ENCODE measurements around the gene ZMYM2.

Gene ZMYM2

GRCh38 chr13:20049558-20050473 lies 91.3 kb downstream of the ZMYM2 start:
- no peak for DNase-seq

DNA sequence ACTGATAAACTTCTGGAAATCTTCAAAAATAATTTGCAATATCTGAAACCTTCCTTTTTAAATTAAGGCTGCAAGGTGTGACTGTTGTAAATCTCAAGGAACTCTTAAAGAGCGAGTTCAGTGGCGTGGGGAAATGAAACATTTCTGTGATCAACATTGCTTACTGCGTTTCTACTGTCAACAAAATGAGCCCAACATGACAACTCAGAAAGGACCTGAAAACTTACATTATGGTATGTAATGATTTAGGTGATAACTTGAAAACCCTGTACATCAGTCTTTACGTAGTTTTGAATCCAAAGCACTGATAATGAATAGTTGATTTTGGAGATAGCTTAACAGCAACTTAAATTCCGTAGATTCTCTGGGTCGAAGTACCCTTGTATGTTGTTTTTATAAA lies 92.8 kb downstream of the ZMYM2 start:
- no peak for DNase-seq

DNA sequence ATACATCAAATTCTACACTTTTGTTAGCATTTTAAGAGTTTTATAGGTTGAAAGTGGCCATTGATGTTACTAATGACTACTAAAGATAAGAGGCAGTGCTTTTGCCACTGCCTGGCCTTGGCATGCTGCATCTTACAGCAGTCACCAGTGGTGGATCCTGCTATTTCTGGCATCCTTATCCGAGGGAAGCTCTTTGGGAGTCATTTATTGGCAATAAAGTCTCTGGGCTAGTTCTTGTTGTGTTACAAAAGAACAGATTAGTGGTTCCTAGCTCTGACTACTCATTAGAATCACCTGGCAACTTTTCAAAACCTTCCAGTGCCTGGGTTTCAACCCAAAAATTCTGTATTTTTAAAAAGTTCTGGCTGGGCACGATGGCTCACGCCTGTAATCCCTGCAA lies 94.5 kb downstream of the ZMYM2 start:
- DNase-seq: no peak

DNA sequence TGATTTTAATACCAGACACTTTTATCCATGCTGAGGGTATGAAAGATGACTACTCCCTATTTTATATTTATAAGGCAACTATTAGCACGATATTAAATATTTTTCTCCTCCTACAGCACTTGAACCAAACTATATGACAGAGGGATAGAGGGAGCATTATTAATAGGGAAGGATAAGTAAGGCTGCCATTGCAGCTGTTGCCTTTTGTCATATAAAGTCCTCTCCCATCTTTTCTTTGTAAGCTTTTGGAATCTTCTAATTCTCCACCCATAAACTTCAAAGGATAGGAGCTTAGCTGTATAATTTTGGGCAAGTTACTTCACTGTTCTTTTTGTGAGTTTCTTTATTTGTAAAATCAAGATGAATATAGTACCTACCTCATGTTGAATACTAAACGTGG lies 95.4 kb downstream of the ZMYM2 start:
- no peak for DNase-seq

DNA sequence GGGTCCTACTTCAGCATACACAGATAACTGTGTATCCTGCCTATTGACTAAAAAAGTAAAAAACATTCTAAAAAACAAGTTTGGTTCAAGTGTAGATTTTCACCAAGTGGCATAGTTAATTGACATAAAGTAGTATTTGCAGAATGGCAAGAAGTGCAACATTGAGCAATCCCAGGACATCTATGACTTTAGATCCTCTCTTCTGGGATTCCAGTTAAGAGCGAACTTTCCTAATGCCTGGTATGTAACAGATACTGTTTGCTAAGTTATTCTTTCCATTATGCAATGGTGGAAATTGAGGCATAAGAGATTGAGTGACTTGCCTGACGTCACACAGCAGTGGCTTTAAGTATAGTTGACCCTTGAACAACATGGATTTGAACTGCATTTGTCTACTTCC lies 96.1 kb downstream of the ZMYM2 start:
- no peak for DNase-seq

GRCh38 chr13:20057214-20057613 lies 98.7 kb downstream of the ZMYM2 start:
- DNase-seq: no peak

- DNase-seq: no peak
These were observed 99.4 kb downstream of the ZMYM2 start for GRCh38 chr13:20057963-20058362.

DNA sequence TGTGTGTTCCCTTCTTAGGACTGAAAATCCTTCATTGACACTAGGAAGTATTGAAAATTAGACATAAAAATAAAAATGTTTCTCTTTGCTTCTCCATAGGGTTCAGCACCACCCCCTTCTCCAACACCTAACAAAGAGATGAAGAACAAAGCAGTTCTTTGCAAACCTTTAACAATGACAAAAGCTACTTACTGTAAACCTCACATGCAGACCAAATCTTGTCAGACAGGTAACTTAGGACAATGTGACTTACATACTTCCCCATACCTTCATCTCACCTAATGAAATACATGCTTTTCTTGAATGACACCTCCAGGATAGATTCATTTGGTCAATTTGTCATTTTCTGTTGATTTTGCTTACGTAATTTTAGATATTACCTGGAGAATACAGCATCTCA lies 99.9 kb downstream of the ZMYM2 start:
- no peak for DNase-seq

DNA sequence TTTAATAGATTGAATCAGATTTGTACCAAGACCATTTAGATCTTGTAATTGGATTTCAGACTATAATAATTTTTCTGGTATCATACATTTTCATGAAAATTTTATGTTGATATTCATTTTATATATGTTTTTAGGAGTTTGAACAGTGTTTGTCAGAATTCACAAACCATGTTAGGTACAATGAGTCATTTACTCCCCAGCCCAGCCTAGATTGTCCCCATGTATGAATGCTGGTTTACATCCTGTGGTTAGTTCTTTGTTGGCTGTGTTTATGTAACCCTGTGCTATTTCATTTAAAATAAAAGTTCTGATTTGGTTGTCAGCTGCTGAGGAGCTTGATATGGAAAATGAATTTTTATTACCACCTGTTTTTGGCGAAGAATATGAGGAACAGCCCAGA lies 105.6 kb downstream of the ZMYM2 start:
- no peak for DNase-seq

DNA sequence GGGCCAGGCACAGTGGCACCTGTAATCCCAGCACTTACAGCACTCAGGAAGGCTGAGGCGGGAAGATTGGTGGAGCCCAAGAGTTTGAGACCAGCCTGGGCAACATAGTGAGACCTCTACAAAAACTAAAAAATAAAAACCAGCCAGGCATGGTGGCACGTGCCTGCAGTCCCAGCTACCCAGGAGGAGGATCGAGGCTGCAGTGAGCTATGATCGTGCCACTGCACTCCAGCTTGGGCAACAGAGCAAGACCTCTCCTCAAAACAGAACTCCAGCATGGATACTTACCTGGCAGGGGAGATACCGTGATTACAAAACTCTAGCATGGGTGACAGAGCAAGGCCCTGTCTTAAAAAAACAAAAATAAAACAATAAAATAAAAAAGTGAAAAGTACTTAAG lies 107.0 kb downstream of the ZMYM2 start:
- DNase-seq: no peak

DNA sequence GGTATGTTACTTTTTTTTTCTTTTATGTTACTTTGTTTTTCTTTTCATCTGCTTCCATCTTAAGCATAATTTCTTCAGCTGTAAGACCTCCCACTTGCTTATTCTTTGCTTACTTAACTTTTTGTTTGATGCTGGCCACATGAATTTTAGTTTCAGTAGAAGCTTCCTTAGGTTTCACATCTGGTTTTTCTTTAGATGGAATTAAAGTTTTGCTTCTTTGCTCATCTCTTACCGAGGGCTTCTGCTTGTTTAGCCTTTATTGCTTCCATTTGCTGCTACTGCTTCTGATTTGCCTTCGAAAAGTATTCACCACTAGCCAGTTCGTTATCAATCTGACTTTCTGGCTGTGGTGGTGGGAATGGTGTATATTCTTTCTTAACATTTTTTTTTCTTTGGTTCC lies 111.4 kb downstream of the ZMYM2 start:
- DNase-seq: no peak

- no peak for DNase-seq
These were observed 115.2 kb downstream of the ZMYM2 start for GRCh38 chr13:20073775-20074174.

- no peak for DNase-seq
These were observed 116.4 kb downstream of the ZMYM2 start for GRCh38 chr13:20074966-20075365.

DNA sequence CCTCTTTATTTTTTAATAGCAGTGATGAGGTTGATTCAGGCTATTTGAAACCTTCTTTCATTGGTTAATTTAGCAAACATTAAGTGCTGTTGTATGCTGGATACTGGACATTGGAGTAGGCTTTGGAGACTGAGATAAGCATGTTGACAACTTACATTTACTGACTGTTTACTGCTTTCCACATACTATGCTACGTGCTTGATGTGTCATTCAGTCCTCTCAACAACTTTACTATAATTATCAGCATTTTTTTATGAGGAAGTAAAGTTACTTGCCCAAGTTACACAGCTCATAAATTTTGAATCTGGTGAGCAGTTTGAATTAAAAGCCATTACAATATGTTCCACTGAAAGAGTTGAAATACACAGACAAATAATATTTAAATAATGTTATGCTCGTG lies 118.6 kb downstream of the ZMYM2 start:
- no peak for DNase-seq

DNA sequence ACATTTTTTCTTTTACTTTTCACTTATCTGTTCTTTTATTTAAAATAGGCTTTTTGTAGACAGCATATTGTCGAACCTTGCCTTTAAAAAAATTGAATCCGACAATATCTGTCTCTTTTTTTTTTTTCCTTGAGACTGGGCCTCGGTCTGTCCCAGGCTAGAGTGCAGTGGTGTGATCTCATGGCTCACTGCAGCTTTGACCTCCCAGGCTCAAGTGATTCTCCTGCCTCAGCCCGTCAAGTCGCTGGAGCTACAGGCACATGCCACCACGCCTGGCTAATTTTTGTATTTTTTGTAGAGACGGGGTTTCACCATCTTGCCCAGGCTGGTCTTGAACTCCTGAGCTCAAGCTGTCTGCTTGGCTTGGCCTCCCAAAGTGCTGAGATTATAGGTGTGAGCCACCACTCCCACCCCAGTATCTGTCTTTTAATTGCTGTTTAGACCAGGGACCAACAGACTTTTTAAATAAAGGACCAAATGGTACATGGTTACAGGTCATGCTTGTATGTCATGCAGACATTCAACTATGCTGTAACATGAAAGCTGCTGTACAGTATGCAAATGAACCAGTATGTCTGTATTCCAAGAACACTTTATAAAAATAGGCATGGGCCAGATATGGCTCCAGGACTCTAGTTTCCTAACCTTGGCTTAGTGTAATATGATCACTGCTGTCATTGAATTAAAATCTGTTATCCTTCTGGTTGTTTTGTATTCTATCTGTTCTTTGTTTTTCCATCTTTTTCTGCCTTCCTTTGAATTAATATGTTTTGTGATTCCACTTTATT lies 122.0 kb downstream of the ZMYM2 start:
- DNase-seq: no peak

DNA sequence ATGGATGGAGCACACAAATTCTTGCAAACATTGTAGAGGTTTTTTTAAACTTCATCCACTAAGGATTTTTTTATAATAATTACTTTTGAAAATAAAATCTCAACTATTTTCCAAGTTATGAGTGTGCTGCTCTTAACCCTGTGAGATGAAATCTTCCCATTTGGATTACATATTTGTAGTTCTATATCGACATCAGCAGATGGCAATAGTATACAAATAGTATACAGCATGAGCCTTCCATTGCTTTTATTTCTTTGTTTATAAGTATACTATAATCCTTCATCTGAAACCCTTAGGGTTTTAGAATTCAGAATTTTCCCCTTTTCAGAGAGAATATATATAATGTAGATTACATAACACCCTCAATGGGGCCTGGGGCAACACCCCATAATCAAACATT lies 131.8 kb downstream of the ZMYM2 start:
- DNase-seq: no peak

- no peak for DNase-seq
These were observed 135.4 kb downstream of the ZMYM2 start for GRCh38 chr13:20093951-20094350.

- DNase-seq: no peak
These were observed 140.8 kb downstream of the ZMYM2 start for GRCh38 chr13:20099319-20099718.

DNA sequence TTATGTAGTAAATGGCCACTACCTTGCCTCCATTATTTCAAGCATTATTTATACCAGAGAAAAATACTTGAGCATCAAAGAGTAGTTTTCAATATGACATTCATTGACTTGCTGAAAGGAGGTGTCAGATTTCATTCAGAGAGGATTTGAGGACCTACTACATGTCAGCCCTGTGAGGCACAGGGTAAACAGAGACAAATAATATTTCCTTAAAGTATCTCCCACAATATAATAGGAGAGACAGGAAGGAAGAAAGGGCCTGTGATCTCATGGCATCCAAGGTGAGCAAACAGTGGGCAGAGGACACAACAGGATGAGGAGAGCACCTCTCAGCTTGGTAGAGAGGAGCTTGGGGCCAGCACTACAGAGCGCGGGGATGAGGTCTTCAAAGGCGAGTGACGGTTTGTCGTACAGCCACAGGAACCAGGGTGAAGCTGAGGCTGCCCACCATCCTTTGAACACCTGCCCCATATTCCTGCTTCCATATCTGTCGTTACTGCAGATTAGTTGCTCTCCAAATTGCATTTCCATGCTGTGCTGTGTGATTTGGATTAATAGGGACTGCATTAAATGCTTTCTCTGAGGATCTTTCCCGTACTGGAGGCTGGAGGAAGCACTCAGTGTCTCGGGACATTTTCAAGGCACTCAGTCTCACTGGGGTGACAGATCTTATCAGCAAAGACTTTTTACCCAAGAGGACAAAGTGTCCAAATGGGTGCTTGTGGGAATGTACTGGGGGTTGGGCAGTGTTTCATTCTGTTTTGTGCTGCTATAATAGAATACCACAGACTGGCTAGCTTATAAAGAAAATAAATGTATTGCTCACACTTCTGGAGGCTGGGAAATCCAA lies 143.2 kb downstream of the ZMYM2 start:
- DNase-seq: peak in 1 of 2 experiments; percentile 26

DNA sequence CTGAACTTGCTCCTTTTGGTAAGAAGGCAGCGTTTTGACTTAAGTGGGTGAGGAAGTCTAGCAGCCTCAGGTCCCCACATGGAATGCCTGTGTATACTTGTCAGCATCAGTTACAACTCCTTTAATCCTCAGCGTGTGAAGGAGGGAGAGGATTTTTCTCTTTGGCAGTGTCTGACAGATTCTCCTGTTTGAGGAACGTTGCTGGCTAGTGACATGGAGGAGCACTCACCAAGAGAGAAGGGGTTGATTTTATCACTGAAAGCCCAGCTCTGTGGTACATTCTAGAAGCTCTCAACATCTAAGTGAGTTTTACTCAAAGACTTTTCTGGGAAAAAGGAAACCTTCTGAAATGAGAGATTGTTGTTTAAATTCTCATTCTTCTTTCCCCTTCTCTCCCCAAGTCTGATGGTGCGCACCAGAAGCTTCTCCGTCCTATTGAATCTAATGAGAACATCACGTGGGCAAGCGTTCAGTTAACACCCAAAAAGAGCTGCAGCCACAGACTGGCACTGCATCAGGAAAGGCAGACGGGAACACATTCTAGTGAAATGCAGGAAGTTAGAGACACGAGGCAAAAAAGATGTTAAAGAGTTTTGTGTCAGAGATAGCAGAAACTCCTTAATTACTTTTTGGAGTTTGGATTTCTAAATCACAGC lies 144.1 kb downstream of the ZMYM2 start:
- no peak for DNase-seq

DNA sequence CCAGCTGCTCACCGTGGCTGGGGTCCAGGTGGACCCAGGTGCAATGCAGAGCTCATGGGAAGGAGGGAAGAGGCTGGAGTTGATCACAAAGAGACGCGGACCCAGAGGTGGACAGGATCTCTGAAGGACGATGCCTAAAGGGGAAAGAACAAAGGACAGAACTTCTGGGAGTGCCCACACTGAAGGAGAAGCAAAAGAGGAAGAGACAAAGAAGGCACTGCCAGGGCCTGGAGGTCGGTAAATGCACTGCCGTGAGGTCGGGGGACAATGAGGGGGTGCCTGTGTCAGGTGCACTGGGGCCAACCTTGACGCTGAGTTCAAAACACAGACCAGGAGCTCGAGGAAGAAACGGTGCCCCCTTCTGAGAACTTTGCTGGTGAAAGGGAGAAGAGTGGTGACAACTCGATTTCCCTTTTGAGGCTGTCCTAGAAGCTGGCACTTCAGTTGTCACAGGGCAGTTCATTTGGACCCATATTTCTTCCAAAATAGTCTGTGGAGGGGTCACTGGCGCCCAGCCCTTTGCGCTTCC lies 146.7 kb downstream of the ZMYM2 start:
- DNase-seq: no peak

DNA sequence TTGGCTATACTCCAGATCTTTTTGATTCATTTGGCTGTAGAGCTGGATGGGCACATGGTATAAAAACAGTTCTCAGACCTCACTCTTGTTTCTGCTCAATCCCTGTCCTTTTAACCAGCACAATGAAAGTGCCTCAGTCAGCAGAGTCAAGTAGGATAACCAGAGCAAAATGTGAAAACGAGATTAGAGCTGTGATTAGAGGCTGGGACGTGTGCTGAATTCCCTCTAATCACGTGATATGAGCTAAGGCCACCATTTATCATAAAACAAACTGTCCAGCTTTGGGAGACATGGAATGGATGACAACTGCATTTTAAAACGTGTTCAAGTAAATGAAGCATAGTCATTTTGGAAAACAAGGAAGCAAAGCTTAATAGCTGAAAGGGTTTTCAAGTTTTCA lies 148.2 kb downstream of the ZMYM2 start:
- DNase-seq: no peak
